GM18873 (cell line): ENCODE results near the gene TBXAS1.

Source experiments
- ATAC-seq: cut with Tn5 transposase; IDR thresholded peaks from one replicate; pipeline ENCODE4 v1.9.1; 2021; ENCODE audit warnings: mild to moderate bottlenecking, moderate library complexity, moderate number of reproducible peaks; ENCODE audit not compliant: unreplicated experiment, low FRiP score

TBXAS1 gene

GRCh38 chr7:140016540-140016939 is 187.5 kb downstream of the TBXAS1 start:
- ATAC-seq: no peak

- ATAC-seq: no peak
These were observed 188.0 kb downstream of the TBXAS1 start for GRCh38 chr7:140017034-140017433.

GRCh38 chr7:140017543-140017942 is 188.5 kb downstream of the TBXAS1 start:
- ATAC-seq: no peak

GRCh38 chr7:140018125-140019043 is 189.3 kb downstream of the TBXAS1 start:
- ATAC-seq: no peak

- ATAC-seq: no peak
These were observed 190.1 kb downstream of the TBXAS1 start for GRCh38 chr7:140019172-140019571.

- no peak for ATAC-seq
These were observed 190.5 kb downstream of the TBXAS1 start for GRCh38 chr7:140019606-140020005.

- no peak for ATAC-seq
These were observed 192.5 kb downstream of the TBXAS1 start for GRCh38 chr7:140021603-140022002.

- ATAC-seq: no peak
These were observed 193.6 kb downstream of the TBXAS1 start for GRCh38 chr7:140022582-140023211.

- ATAC-seq: no peak
These were observed 194.7 kb downstream of the TBXAS1 start for GRCh38 chr7:140023728-140024127.

GRCh38 chr7:140024585-140024984 is 195.5 kb downstream of the TBXAS1 start:
- no peak for ATAC-seq

GRCh38 chr7:140025241-140025640 is 196.2 kb downstream of the TBXAS1 start:
- ATAC-seq: no peak

- ATAC-seq: no peak
These were observed 196.9 kb downstream of the TBXAS1 start for GRCh38 chr7:140025814-140026433.

GRCh38 chr7:140026935-140027334 is 197.9 kb downstream of the TBXAS1 start:
- no peak for ATAC-seq

GRCh38 chr7:140027858-140028257 is 198.8 kb downstream of the TBXAS1 start:
- ATAC-seq: no peak

- ATAC-seq: no peak
These were observed 199.2 kb downstream of the TBXAS1 start for GRCh38 chr7:140028311-140028710.

GRCh38 chr7:140029072-140029471 is 200.0 kb downstream of the TBXAS1 start:
- no peak for ATAC-seq

GRCh38 chr7:140031364-140031763 is 202.3 kb downstream of the TBXAS1 start:
- ATAC-seq: no peak

GRCh38 chr7:140033036-140033435 is 204.0 kb downstream of the TBXAS1 start:
- ATAC-seq: no peak

- ATAC-seq: no peak
These were observed 204.8 kb downstream of the TBXAS1 start for GRCh38 chr7:140033779-140034363.

- ATAC-seq: no peak
These were observed 205.4 kb downstream of the TBXAS1 start for GRCh38 chr7:140034421-140034820.
